NCI-H460 (cell line): ENCODE measurements around the gene IL5RA. TPM values are rescaled to one million over a fixed set of nuclear protein-coding genes. Genes with fewer than 3 reads are reported as not detected.
A peak's percentile ranks its signal among the peaks of the same experiment; 100 is the strongest.

ENCODE experiments used
- DNase-seq: peaks from one replicate; pipeline ENCODE4 v3.0.0-alpha.2; 2016; ENCODE audit warnings: low read depth; ENCODE audit errors: extremely low read depth
- small RNA-seq, 2 experiments: library from RNA; depleted of rRNA; stranded (forward); fragments of <200 nt; gene quantifications; one replicate each; pipeline ENCODE3, GENCODE V24; 2014
- total RNA-seq: library from RNA; depleted of rRNA; stranded (reverse); fragments of >200 nt; shearing (Covaris generic); gene quantifications from 2 replicates; pipeline ENCODE4 v1.2.3, GENCODE V29; 2014; rRNA removed

Gene IL5RA
- total RNA-seq, 1 experiment from 2014 or later: not detected

DNA sequence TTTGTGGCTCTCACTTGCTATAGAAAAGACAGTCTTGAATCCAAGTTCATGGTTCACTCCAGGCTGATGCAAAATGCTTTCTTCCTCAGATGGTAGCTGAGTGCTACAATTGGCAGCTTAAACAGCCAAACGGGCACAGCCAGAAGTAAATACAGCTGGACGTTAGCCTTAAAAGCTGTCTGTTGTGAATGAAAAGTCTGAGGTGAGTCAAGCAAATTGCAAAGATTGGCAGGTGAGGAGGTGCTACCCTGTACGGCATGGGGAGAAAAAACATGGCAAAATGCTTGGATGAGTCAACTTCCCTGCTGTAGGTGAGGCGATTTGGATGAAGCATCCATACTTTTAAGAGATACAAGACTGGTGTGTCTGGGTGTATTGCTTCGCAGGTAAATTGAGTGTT lies 40.5 kb downstream of the IL5RA start:
- DNase-seq: no peak

DNA sequence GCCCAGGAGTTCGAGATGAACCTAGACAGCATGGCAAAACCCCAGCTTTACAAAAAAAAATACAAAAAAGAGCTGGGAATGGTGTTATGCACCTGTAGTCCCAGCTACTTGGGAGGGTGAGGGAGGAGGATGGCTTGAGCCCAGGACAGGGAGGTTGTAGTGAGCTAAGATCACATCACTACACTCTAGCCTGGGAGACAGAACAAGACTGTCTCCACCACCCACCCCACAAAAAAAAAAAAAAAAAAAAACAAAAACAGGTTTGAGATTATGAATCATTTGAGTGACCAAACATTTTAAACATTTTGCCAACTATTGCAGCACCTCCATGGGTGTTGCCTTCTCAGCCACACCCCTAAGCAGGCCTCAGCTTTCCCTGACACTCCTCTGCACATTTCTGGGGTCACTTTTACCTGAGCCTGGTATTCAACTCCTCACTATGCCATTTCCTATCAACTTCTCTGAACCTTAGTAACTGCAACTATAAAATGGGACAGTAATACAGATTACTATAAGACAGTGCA lies 41.8 kb downstream of the IL5RA start:
- no peak for DNase-seq

DNA sequence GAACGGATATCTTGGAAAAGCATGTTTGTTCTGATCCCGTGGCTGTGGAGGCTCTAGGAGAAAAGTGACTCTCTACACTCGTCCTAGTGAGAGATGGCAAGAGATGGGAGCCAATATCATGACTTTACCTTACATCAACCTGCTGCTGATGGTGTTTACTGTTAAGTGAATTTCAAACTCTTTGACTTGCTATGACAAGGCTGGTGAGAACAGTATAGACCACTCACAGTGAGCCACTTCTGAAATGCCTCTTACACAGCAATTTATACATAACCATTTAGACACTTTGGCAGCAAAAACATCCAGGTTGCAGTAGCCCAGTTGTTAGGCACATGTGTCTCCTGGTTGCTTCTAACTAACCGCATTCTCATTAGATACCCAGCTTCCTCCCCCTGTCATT lies 43.3 kb downstream of the IL5RA start:
- no peak for DNase-seq

DNA sequence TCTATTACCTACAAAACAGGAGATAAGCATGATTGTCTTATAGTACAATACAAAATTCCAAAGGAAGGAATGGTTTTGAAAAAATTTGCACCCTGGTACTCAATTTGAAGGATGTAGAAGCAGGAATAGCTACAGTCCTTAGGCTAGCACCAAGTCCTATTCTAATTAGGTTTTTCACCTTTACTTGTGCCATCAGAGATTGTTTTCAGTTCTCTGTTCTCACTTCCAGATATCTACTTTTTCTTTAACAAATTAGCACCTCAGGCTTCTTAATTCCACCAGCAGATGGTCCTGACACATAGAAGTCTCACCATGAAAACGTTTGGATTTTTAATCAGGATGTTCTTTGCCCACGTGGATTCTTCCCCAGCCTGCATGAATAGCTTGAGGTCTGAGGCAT lies 43.8 kb downstream of the IL5RA start:
- no peak for DNase-seq

DNA sequence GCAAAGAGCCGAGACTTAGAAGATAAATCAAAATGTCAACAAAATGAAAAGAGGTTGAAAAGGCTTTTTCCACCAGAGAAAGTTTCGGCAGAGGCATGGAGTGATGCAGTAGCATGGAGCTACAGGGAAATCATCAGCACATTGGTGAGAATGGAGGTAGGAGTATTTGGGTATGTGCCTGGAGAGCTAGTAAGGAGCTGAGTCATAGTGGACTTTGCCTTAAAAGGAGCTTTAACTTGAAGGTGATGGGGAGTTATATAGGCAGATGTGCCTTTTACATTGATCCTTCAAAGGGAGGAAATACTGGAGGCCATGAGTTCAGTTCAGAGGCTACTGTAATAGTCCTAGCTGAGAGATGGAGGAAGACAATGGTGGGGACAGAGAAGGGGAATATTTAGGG lies 44.3 kb downstream of the IL5RA start:
- DNase-seq: peak; percentile 1

DNA sequence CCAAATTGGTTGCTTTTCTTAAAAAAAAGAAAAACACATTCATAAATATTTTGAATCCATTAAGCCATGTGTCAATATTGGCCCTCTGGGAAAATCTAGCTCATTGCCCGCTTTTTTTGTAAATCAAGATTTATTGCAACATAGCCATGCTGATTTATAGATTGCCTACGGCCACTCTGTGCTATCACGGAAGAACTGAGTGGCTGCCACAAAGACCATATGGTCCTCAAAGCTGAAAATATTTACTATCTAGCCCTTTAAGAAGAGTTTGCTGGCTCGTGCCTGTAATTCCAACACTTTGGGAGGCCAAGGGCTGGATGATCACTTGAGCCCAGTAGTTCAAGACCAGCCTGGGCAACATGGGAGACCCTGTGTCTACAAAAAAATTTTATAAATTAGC lies 45.9 kb downstream of the IL5RA start:
- DNase-seq: no peak

DNA sequence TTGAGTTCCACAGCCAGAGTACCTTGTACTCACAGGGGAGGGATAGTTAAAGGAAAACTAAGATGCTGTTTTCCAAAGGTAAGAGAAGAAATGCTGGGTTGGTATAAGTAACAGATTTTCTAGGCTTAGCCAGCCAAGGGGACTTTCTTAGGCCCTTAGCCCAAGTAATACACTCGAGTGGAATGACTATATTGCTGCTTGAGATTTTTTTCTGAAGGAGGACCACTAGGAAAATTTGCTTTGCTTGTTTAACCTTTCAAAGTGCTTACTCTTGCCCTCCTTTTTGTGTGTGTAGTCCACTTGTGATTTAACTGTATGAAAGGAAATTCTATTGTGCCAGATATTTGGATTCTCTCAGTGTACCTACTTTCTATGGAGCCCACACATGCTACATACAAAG lies 50.5 kb downstream of the IL5RA start:
- no peak for DNase-seq

DNA sequence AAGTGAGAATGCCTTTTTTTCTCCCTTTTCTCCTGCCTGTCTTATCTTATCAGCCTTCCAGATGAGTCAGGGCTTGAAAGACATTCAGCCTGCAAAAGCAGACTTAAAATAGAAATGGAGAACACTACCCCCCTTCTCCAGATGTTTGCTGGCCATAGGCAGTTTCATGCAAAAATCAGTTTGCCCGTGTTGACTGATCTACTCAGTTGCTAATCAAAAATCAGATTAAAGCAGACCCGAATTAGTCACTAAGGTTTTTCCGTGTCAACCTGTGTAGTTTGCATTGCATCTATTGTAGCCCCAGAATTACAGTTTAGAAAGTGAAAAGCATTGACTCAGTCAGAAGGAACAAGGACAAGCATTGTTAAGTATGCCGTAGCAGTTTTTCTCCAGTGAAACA lies 56.2 kb downstream of the IL5RA start:
- no peak for DNase-seq

DNA sequence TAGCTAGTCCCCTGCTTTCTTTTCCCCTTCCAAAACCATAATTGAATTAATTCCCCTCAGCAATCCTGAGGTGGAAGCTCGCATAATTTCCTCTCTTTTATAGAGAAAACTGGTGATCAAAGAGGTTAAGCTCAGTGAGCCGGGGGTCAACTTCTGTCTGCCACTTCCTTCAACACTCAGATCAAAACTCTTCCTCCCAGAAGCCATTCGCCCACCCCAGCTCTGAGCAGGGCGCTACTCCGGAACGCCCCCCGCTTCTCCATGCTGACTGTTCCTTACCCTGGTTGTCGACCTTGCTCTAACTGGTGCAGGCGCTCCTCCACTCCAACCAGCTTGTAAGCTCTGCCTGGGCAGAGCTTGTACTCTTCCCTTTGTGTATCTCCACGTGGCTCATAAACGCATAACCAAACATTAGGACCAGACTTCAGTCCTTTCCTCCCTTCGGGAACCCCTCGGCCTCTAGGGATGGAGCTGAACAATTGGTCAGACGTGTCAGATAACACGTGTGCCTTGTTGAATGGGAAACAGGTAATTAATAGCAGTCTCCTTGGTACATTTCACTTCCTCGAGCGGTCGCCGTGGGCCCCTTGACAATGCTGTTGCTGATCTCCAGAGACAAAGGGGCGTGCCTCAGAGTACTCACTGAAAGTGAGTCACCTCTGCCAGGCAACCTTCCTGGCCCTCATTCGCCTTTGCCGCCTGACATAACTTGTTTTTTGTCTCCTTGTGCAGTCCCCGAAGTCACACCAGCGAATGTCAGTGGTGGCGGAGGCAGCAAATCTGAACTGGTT lies 71.8 kb downstream of the IL5RA start:
- DNase-seq: no peak

DNA sequence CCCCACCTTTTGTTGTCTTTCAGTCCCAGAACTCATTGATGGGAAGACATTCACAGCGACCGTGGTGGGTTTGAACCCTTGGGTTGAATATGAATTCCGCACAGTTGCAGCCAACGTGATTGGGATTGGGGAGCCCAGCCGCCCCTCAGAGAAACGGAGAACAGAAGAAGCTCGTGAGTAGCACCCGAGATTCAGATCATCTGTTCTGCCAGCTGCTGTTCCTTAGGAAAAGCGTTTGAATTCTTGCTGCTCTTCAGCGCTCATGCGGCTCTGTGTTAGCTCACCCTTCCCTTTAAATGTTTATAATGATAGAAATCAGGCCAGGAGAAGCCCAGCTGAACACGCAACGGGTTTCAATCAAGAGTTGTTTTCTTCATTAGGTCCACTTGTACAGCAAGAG lies 73.0 kb downstream of the IL5RA start:
- no peak for DNase-seq

DNA sequence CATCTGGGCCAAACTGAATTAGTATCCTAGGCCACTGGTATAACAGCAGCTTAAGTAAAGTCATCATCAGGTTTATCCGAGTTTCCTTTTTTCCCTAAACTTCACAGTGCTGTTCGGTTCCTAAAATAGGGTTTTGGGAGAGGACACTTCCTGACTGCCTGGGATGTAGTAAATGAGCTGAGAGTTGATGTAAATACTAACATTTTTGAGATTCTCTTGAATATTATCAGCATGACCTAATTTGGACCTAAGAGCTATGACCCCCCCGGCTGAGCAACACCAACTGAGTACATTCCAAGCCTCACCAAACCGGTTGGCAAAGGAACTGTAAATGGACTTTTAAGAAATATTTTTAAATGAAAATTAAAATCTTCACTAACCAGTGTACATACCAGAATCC lies 78.8 kb downstream of the IL5RA start:
- no peak for DNase-seq

DNA sequence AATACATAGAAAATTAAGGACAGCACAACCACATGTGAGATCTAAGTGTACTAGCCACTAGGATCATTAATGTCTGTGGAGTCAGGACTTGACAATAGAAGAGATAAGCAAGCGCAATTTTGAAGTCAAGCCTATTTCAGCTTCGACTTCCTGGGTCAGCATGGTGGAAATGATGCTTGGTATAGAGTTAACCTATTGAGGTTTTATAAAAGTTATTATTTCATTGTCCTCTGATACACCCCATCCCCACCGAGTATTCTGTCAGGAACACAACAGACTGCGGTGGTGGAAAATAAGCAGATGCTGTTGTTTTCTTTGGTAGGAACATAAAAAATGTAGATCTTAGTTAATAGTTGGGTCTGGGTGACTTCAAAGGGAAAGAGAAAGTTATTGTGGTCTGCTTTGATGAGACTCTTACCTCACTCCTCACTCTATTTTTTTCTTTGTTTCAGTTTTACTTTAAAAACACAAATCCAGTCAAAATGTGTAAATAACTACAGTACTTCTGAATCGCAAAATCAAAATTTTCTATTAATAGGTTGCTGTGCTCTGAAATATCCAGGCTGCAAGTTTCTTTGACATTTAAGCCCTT lies 82.1 kb downstream of the IL5RA start:
- no peak for DNase-seq

DNA sequence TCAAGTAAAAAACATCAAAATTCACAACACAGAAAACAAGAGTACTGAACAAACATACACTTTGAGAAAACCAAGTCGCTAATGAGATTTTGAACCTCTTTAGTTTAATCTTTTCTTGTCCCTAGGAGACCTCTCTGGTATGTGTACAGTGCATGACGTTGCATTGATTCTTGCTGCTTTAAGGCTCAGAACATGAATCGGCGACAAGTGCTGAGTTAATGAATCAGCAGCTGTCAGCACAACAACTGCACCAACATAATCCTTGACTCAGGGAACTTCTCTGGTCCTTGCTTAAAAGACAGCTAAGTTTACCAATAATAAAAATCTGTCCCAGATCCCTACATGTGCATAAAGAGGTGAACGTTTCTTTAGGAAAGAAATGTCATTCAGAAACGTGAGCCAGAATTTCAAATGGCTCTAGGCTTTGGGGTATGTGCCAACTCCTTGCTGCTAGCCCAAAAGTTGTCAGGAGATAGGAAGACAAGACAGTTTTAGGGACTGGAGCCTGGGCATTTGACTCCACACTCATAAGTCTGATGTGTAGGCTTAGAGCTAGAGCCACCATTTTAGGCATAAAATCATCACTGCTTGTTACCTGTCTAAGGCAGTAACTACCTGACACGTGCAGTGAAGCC lies 86.9 kb downstream of the IL5RA start:
- DNase-seq: no peak

DNA sequence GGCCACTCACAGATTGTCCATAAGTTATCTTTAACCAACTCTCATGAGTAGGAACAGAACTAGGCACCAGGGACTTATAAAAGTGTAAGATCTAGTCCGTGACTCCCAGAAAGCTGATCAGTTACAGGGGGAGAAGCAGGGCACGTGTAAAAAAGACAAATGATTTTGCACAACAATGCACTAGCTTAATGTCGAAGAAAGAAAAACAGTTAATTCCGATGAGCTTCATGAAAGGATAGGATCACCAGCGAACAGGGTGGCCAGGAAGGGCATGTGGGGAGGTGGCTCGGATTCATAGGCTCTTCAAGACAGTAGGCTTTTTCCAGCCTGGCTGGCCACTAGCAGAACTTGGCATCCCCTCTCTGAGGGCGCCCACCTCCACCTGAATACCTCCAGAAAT lies 90.0 kb downstream of the IL5RA start:
- no peak for DNase-seq

Small RNA genes within 50 kb of the gene (small RNA-seq; reads per million reads assigned to genes)
- gene RF00416: 0 reads per million in 2 experiments

Other genes starting within 250 kb of the IL5RA start
- gene TRNT1, start 16.6 kb upstream of the IL5RA start, total RNA-seq: 18.5 and 25.9 TPM in 2 replicates
- gene CRBN, start 69.3 kb upstream of the IL5RA start, total RNA-seq: 21.6 and 23.6 TPM in 2 replicates